ENCODE measurements around the gene PYGO1. TPM values are rescaled to one million over a fixed set of nuclear protein-coding genes. Genes with fewer than 3 reads are reported as not detected.

The PYGO1 gene
- 6.5 to 9.7 TPM (median 8.2 TPM) in 5 replicates for total RNA-seq (2022; extraction: Qiagen RNA extraction)

GRCh38 chr15:55588070-55588814, at the start of gene PYGO1:
PYGO1 (minus strand) TSS chr15:55588345; CDS start chr15:55587883, 462 bp downstream.

Other genes with a start within 250 kb of the PYGO1 start
- 31.5 to 47.1 TPM (median 39.4 TPM) in 5 replicates for gene CCPG1, start 180.0 kb downstream of the PYGO1 start, total RNA-seq (2022; extraction: Qiagen RNA extraction)
- gene PIERCE2, start 179.8 kb downstream of the PYGO1 start, total RNA-seq (2022; extraction: Qiagen RNA extraction), result 3.8 to 4.8 TPM (median 4.3 TPM) in 5 replicates
- gene DNAAF4, start 80.1 kb downstream of the PYGO1 start, total RNA-seq (2022; extraction: Qiagen RNA extraction), result 8.0 to 9.8 TPM (median 8.8 TPM) in 5 replicates
- 8.6 to 10.8 TPM (median 10.0 TPM) in 5 replicates for gene PRTG, start 154.8 kb upstream of the PYGO1 start, total RNA-seq (2022; extraction: Qiagen RNA extraction)

Measured in A549 treated with dexamethasone at 1 μM for 4 hours (cell line).